GM12878 (cell line): ENCODE measurements around the gene LYPD6. TPM values are rescaled to one million over a fixed set of nuclear protein-coding genes. Genes with fewer than 3 reads are reported as not detected.

Source experiments
- ATAC-seq: fragments of 200-7000 bp; cut with Tn5 transposase; 3 replicates; pipeline ENCODE4 v1.9.1; 2020; ENCODE audit warnings: mild to moderate bottlenecking, moderate library complexity
- BruUV-seq: library from RNA; stranded (reverse); fragments of 400-500 nt; replicated peaks from 2 replicates; lab custom pipeline; 2021; lab: Mats Ljungman, UMichigan
- CTCF ChIA-PET: fragments of 300-600 bp; sonication (Branson Sonifier 250); formaldehyde crosslinking; extraction: SDS; loops from one replicate; lab custom pipeline; 2021; ENCODE audit warnings: inconsistent platforms; lab: Yijun Ruan, JAX
- POLR2A ChIA-PET: fragments of 350-600 bp; formaldehyde crosslinking; extraction: SDS; loops from one replicate; lab custom pipeline; 2021; ENCODE audit warnings: inconsistent platforms; lab: Charles Lee
- RAD21 ChIA-PET: fragments of 300-600 bp; sonication (Branson Sonifier 250); formaldehyde crosslinking; loops from one replicate; lab custom pipeline; 2023; ENCODE audit warnings: antibody characterized with exemption; ENCODE audit not compliant: unreplicated experiment; lab: Charles Lee
- SMC1A ChIA-PET: fragments of 300-600 bp; sonication (Branson Sonifier 250); formaldehyde crosslinking; loops from one replicate; lab custom pipeline; 2023; ENCODE audit not compliant: unreplicated experiment, uncharacterized antibody; lab: Charles Lee
- DNase-seq: peaks from one replicate; pipeline ENCODE4 v3.0.0-alpha.2; 2011; ENCODE audit warnings: low read depth, low spot score
- FAIRE-seq: peaks from 3 replicates; lab custom pipeline; 2011; peaks lifted over from hg19 to GRCh38; lab: Jason Lieb, UNC
- H2AFZ ChIP-seq: 2 replicates; pipeline ENCODE4 v1.6.0; 2011; ENCODE audit warnings: low read depth, low read length, control low read depth; ENCODE audit not compliant: control insufficient read depth
- H3K27ac ChIP-seq: 2 replicates; pipeline ENCODE4 v1.5.1; 2011; ENCODE audit warnings: control low read depth; ENCODE audit not compliant: control insufficient read depth, insufficient read depth
- H3K27me3 ChIP-seq, 2 experiments: replicated peaks in 1 of 2; 2 replicates each; pipeline versions ENCODE4 v1.6.0 to v1.6.1; 2011; ENCODE audit warnings: low read length in 1 of 2; ENCODE audit not compliant: control insufficient read depth in 2 of 2, insufficient read depth in 2 of 2
- H3K36me3 ChIP-seq, 2 experiments: 2 replicates each; pipeline ENCODE4 v1.5.1; 2011; ENCODE audit warnings: low read length in 1 of 2; ENCODE audit not compliant: control insufficient read depth in 2 of 2, insufficient read depth in 2 of 2
- H3K4me1 ChIP-seq: 2 replicates; pipeline ENCODE4 v1.6.1; 2011; ENCODE audit warnings: mild to moderate bottlenecking, low read length, moderate library complexity, mixed read lengths; ENCODE audit not compliant: control insufficient read depth, insufficient read depth
- H3K4me2 ChIP-seq: 2 replicates; pipeline ENCODE4 v1.6.0; 2011; ENCODE audit warnings: control low read depth; ENCODE audit not compliant: control insufficient read depth, insufficient read depth
- H3K4me3 ChIP-seq: fragments of 200-600 bp; sonication (generic); 2 replicates; pipeline ENCODE4 v1.5.1; 2016
- H3K79me2 ChIP-seq: 2 replicates; pipeline ENCODE4 v1.6.0; 2011; ENCODE audit warnings: low read length; ENCODE audit not compliant: control insufficient read depth, insufficient read depth
- H3K9ac ChIP-seq: 2 replicates; pipeline ENCODE4 v1.8.0; 2011; ENCODE audit warnings: low read length, control low read depth, mixed read lengths; ENCODE audit not compliant: control insufficient read depth, insufficient read depth
- H3K9me3 ChIP-seq: replicated peaks from 3 replicates; pipeline ENCODE4 v1.5.1; 2011; ENCODE audit warnings: mild to moderate bottlenecking, low read length; ENCODE audit not compliant: control insufficient read depth, insufficient read depth
- H4K20me1 ChIP-seq: 2 replicates; pipeline ENCODE4 v1.6.0; 2011; ENCODE audit not compliant: control insufficient read depth, insufficient read depth
- BRCA1 ChIP-seq: IDR thresholded peaks from 2 replicates; pipeline ENCODE4 v1.6.1; 2011; ENCODE audit warnings: low read depth, low read length, improper control_type of control experiment
- CBX3 ChIP-seq: fragments of 200-600 bp; sonication (generic); IDR thresholded peaks from 2 replicates; pipeline ENCODE4 v1.6.1; 2016; ENCODE audit warnings: low read depth, borderline replicate concordance
- CHD4 ChIP-seq: fragments of 200-600 bp; sonication (generic); IDR thresholded peaks from 2 replicates; pipeline ENCODE4 v1.6.1; 2016; ENCODE audit warnings: mild to moderate bottlenecking
- E4F1 ChIP-seq: fragments of 450-650 bp; IDR thresholded peaks from 2 replicates; pipeline ENCODE4 v1.6.1; 2018; ENCODE audit warnings: borderline replicate concordance, mild to moderate bottlenecking; ENCODE audit not compliant: partially characterized antibody
- EGR1 ChIP-seq, 2 experiments: IDR thresholded peaks; 1 replicate in 1 of 2; 2 replicates in 1 of 2; pipeline ENCODE4 v1.6.1; 2011 to 2012; ENCODE audit warnings: low read depth in 2 of 2, low read length in 2 of 2, borderline replicate concordance in 1 of 2, mild to moderate bottlenecking in 1 of 2, moderate library complexity in 1 of 2
- GATAD2B ChIP-seq: fragments of 450-650 bp; conservative IDR thresholded peaks from 2 replicates; pipeline ENCODE4 v1.6.1; 2017; ENCODE audit warnings: low read depth, mild to moderate bottlenecking, moderate library complexity
- MYB ChIP-seq: fragments of 150-350 bp; IDR thresholded peaks from 2 replicates; pipeline ENCODE4 v1.6.1; 2014; ENCODE audit warnings: mild to moderate bottlenecking, low read depth, low read length, borderline replicate concordance
- MYC ChIP-seq: IDR thresholded peaks from 2 replicates; pipeline ENCODE4 v1.6.1; 2011; ENCODE audit warnings: mild to moderate bottlenecking, low read length, moderate library complexity, inconsistent platforms; ENCODE audit not compliant: insufficient read depth, insufficient replicate concordance, insufficient read length, severe bottlenecking
- POU2F2 ChIP-seq: IDR thresholded peaks from 3 replicates; pipeline ENCODE4 v1.6.1; 2011; ENCODE audit warnings: low read depth, mild to moderate bottlenecking, low read length, borderline replicate concordance
- RAD51 ChIP-seq: fragments of 450-650 bp; IDR thresholded peaks from 2 replicates; pipeline ENCODE4 v1.6.1; 2016; ENCODE audit warnings: moderate library complexity, mild to moderate bottlenecking, inconsistent platforms
- SMAD5 ChIP-seq: IDR thresholded peaks from 2 replicates; pipeline ENCODE4 v1.6.1; 2016; ENCODE audit warnings: antibody characterized with exemption, low read depth
- SREBF1 ChIP-seq: IDR thresholded peaks from 2 replicates; pipeline ENCODE4 v1.6.1; 2012; ENCODE audit warnings: mild to moderate bottlenecking, low read length
- SRF ChIP-seq, 2 experiments: IDR thresholded peaks; 2 replicates each; pipeline ENCODE4 v1.6.1; 2011; ENCODE audit warnings: low read depth in 2 of 2, low read length in 2 of 2, mild to moderate bottlenecking in 1 of 2, moderate library complexity in 1 of 2
- STAT1 ChIP-seq: fragments of 450-650 bp; conservative IDR thresholded peaks from 2 replicates; pipeline ENCODE4 v1.6.1; 2014; ENCODE audit warnings: antibody characterized with exemption, mild to moderate bottlenecking
- STAT3 ChIP-seq: IDR thresholded peaks from 2 replicates; pipeline ENCODE4 v1.6.1; 2011; ENCODE audit warnings: low read depth, low read length, improper control_type of control experiment
- TCF7 ChIP-seq: IDR thresholded peaks from 2 replicates; pipeline ENCODE4 v1.6.1; 2014; ENCODE audit warnings: antibody characterized with exemption, borderline replicate concordance
- YBX1 ChIP-seq: fragments of 450-650 bp; IDR thresholded peaks from 2 replicates; pipeline ENCODE4 v1.6.1; 2016; ENCODE audit warnings: antibody characterized with exemption
- YY1 ChIP-seq: IDR thresholded peaks from 2 replicates; pipeline ENCODE4 v1.6.1; 2011; ENCODE audit warnings: low read depth, mild to moderate bottlenecking, low read length
- WGBS: methylation state at CpG from one replicate; pipeline ENCODE4 v1.1.6; 2016; ENCODE audit warnings: low lambda C conversion rate; ENCODE audit not compliant: insufficient replicate concordance, insufficient coverage; ENCODE audit errors: missing lambda C conversion rate; 5-methylcytosine and 5-hydroxymethylcytosine counted together
- in situ Hi-C: fragments of 300-500 bp; cut with MboI; formaldehyde crosslinking; loops from 9 replicates; pipeline ENCODE4 v1.14.3; 2018; ENCODE audit warnings: mixed read lengths
- intact Hi-C: fragments of 100-400 bp; cut with micrococcal nuclease; formaldehyde crosslinking; loops from one replicate; pipeline ENCODE4 v1.14.2; 2022; ENCODE audit not compliant: unreplicated experiment
- polyA plus RNA-seq, 11 experiments: library from polyadenylated mRNA; depleted of rRNA in 4 of 11; unstranded in 6 of 11; stranded (reverse) in 5 of 11; fragments of >200 nt; fragmentation: Nextera tagmentation in 4 of 11; fragmentation: Illumina TruSeq in 1 of 11; extraction: Ambion mirVana in 4 of 11; extraction: Trizol in 1 of 11; gene quantifications; 1 replicate in 1 of 11; 2 replicates in 10 of 11; pipeline versions ENCODE4 v1.2.1 to v1.2.3, GENCODE V29; 2011 to 2016; ENCODE audit warnings: inconsistent platforms in 2 of 11, missing spikeins in 2 of 11, low read depth in 1 of 11
- total RNA-seq, 4 experiments: library from RNA; depleted of rRNA in 3 of 4; stranded (reverse); fragments of >200 nt in 3 of 4; fragmentation: Illumina TruSeq in 1 of 4; extraction: Trizol in 1 of 4; gene quantifications; 2 replicates each; pipeline versions ENCODE4 v1.2.1 to v1.2.3, GENCODE V29; 2013 to 2021
- TF ChIP-seq, protein P1 (sequence below): IDR thresholded peaks from 2 replicates; pipeline ENCODE4 v1.6.1; 2011; ENCODE audit warnings: low read depth, low read length, improper control_type of control experiment, borderline replicate concordance
- TF ChIP-seq, protein P2 (sequence below): fragments of 450-650 bp; IDR thresholded peaks from 2 replicates; pipeline ENCODE4 v1.6.1; 2017; ENCODE audit warnings: borderline replicate concordance

LYPD6 gene
- total and polyA plus RNA-seq, 10 of the 15 experiments (the other 5 are each of a cell fraction or from before 2014, with no cell fraction given): not detected

DNA sequence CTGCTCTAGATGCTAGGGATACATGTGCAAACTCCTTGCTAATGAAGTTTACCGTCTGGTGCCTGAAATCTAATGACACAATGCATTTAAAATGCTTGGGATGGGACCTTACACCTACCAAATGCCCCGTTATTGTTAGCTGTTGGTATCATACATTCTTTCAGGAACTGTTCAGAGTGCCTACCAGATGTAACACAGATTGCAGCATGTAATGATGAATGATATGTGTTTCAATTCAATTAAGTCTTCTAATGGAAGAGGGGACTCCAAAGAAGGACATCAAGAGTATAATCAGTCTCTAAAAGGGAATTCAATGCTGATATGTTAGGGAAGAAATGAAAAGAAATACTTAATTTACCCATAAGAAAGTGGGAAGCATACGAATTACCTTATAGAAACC, 3.2 kb downstream of the LYPD6 start (continued):
- no peak for TF ChIP-seq POU2F2
- no peak for TF ChIP-seq E4F1
- no peak for TF ChIP-seq SRF (IDR thresholded peaks at IDR 0.05; ENCODE audit: low read depth in 2 of 2, low read length in 2 of 2)

GRCh38 chr2:149334156-149334555, 3.8 kb downstream of the LYPD6 start:
- H2AFZ ChIP-seq: no peak overlapping the region
- 25% methylated on average over 2 of the region's 2 CpGs for WGBS
- H3K9me3 ChIP-seq: no peaks in the 10 kb centered on the region
- no peak for TF ChIP-seq TCF7
- TF ChIP-seq SREBF1: no peak
- TF ChIP-seq MYC: no peak
- TF ChIP-seq CHD4: no peak
- TF ChIP-seq STAT3: no peak
- TF ChIP-seq, protein P1, sequence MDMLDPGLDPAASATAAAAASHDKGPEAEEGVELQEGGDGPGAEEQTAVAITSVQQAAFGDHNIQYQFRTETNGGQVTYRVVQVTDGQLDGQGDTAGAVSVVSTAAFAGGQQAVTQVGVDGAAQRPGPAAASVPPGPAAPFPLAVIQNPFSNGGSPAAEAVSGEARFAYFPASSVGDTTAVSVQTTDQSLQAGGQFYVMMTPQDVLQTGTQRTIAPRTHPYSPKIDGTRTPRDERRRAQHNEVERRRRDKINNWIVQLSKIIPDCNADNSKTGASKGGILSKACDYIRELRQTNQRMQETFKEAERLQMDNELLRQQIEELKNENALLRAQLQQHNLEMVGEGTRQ: no peak
- TF ChIP-seq YBX1: no peak
- TF ChIP-seq EGR1 (IDR thresholded peaks at IDR 0.05; ENCODE audit: borderline replicate concordance in 1 of 2, low read depth in 2 of 2, low read length in 2 of 2): no peak
- no peak for TF ChIP-seq SRF (IDR thresholded peaks at IDR 0.05; ENCODE audit: low read depth in 2 of 2, low read length in 2 of 2)
- TF ChIP-seq RAD51: no peak
- TF ChIP-seq CBX3: no peak
- no peak for TF ChIP-seq SMAD5
- TF ChIP-seq POU2F2: no peak
- TF ChIP-seq STAT1: no peak
- TF ChIP-seq BRCA1: no peak
- TF ChIP-seq GATAD2B: no peak
- TF ChIP-seq YY1: no peak
- TF ChIP-seq, protein P2, sequence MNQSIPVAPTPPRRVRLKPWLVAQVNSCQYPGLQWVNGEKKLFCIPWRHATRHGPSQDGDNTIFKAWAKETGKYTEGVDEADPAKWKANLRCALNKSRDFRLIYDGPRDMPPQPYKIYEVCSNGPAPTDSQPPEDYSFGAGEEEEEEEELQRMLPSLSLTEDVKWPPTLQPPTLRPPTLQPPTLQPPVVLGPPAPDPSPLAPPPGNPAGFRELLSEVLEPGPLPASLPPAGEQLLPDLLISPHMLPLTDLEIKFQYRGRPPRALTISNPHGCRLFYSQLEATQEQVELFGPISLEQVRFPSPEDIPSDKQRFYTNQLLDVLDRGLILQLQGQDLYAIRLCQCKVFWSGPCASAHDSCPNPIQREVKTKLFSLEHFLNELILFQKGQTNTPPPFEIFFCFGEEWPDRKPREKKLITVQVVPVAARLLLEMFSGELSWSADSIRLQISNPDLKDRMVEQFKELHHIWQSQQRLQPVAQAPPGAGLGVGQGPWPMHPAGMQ: no peak
- TF ChIP-seq MYB: no peak
- H3K36me3 ChIP-seq: no peaks in the 10 kb centered on the region
- ChIA-PET CTCF (no interaction called here), SMC1A (no interaction called here), RAD21 (no interaction called here), POLR2A (no interaction called here)
- no peaks in the 10 kb centered on the region for H3K4me1 ChIP-seq
- no peak for FAIRE-seq
- peaks cover 2 to 9% of the 10 kb centered on the region in 2 experiments for H3K27me3 ChIP-seq
- intact Hi-C loops (loop anchor here (5.0 kb wide), 1 partner anchor 228 kb away; no protein-coding TSS in a partner anchor), in situ Hi-C loops (no loop called here)
- H3K79me2 ChIP-seq: no peaks in the 10 kb centered on the region
- no peak overlapping the region for H3K9ac ChIP-seq
- H3K4me3 ChIP-seq: no peak overlapping the region
- no peak for ATAC-seq
- no peaks in the 10 kb centered on the region for H4K20me1 ChIP-seq
- no peak overlapping the region for H3K4me2 ChIP-seq
- no TSS peak for BruUV-seq
- H3K27ac ChIP-seq: no peak overlapping the region
- DNase-seq: no peak
